T-helper 17 cell (primary cell): ENCODE measurements around the gene CD55. TPM values are rescaled to one million over a fixed set of nuclear protein-coding genes. Genes with fewer than 3 reads are reported as not detected.
"Not testable (repeated sequence)": the region's sequence is repeated elsewhere in the genome, so short reads cannot be mapped to it uniquely, and the experiment has no call there.

ENCODE experiments used
- ATAC-seq: fragments of 150-1000 bp; cut with Tn5 transposase; 2 replicates; pipeline ENCODE4 v1.10.0; 2021; ENCODE audit warnings: mild to moderate bottlenecking, moderate library complexity
- DNase-seq, 3 donors: peaks; one replicate each; pipeline versions ENCODE4 v3.0.0 to v3.0.0-alpha.2; 2020 to 2021
- H3K9me3 ChIP-seq: one replicate; pipeline ENCODE4 v1.7.0; 2013; ENCODE audit warnings: low read length, mild to moderate bottlenecking; ENCODE audit not compliant: control insufficient read depth, poor library complexity, severe bottlenecking
- H3K27ac Mint-ChIP-seq: one replicate; pipeline ENCODE4 v1.8.0; 2022; ENCODE audit warnings: mild to moderate bottlenecking, moderate library complexity, mixed read lengths
- H3K27me3 Mint-ChIP-seq: one replicate; pipeline ENCODE4 v1.8.0; 2022; ENCODE audit warnings: mixed read lengths
- H3K36me3 Mint-ChIP-seq: one replicate; pipeline ENCODE4 v1.8.0; 2022; ENCODE audit warnings: low read depth, mixed read lengths
- H3K4me1 Mint-ChIP-seq: one replicate; pipeline ENCODE4 v1.8.0; 2022; ENCODE audit warnings: mild to moderate bottlenecking, mixed read lengths
- H3K4me3 Mint-ChIP-seq: one replicate; pipeline ENCODE4 v1.8.0; 2022; ENCODE audit warnings: mild to moderate bottlenecking, moderate library complexity, mixed read lengths
- total RNA-seq, 4 donors: library from RNA in 2 of 4; stranded (reverse) in 2 of 4; gene quantifications; one replicate each; pipeline ENCODE4 v1.2.3 and lab custom pipeline; 2022 to 2026

Gene CD55
- total RNA-seq, 2 donors from 2014 or later: 98.3 to 133 TPM

DNA sequence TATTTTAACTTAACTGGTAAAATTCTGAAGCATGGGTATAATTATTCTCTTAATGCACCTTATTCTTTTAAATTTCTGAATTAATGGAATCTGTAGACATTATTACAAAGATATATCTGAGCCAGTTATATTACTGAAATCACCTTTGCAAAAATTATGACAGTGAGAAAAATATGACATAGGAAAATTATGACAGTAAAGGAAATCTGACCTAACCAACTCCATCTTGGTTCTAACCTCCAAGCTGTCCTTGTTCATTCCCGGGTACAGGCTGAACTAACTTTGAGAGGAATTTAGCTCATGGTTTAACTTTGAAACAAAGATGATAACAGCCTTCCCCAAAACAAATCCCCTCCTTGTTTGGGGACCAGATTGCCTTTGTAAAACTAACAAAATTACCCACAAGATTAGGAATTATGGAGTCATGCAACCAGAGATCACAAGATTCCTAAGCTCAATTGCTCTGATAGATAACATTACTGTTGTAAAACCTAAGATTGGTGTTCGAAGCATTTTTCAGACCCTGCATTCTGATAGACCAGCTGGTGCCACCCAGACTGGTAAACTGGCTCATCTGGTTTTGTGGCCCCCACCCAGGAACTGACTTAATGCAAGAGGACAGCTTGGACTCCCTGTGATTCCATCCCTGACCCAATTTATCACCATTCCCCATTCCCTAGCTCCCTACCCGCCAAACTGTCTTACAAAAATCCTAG lies 9.4 kb upstream of the CD55 start:
- Mint-ChIP-seq H3K36me3 (peaks cover 2% of the 10 kb centered on the region), H3K4me3 (no peak overlapping the region), H3K27me3 (no peaks in the 10 kb centered on the region), H3K4me1 (peaks cover 15% of the 10 kb centered on the region), H3K27ac (no peak overlapping the region)
- ATAC-seq (no peak), DNase-seq (no peak)
- no peaks in the 10 kb centered on the region for H3K9me3 ChIP-seq

DNA sequence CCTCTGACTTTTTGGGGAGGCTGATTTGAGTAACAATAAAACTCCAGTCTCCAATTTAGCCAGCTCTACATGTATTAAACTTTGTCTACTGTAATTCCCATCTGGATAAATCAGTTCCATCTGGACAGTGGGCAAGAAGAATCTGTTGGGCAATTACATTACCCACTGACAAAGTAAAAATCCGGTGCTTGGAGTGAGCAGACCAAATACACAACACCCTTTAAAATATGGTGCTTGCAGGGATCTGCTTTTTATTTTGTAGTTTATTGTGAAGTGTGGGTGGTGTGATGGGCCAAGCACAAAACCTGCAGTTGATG lies 8.9 kb upstream of the CD55 start:
- H3K27ac Mint-ChIP-seq: no peak overlapping the region

DNA sequence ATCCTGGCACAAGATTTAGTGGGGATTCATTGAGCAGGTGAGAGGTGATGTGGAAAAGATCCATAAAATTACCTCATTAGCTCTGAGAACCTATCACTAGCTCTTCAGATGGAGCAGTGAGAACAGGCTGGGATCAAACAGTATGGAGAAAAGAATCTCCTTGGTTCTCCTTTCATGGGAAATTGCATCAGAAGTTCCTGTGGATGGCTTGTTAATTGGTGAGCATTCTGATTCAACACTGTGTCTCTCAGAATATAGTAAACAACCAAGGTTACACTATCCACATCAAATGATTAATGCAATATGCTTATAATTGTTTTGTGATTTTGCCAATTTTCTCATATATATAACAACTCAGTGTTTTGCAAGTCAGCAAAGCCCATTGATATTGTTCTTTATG lies 8.3 kb upstream of the CD55 start:
- DNase-seq (no peak), ATAC-seq (no peak)
- Mint-ChIP-seq H3K4me3 (no peak overlapping the region), H3K27me3 (no peaks in the 10 kb centered on the region), H3K4me1 (peaks cover 15% of the 10 kb centered on the region), H3K36me3 (no peaks in the 10 kb centered on the region), H3K27ac (no peak overlapping the region)
- H3K9me3 ChIP-seq: no peaks in the 10 kb centered on the region

More for the DNA sequence above, 8.9 kb upstream of the CD55 start:
- Mint-ChIP-seq H3K4me3 (no peak overlapping the region), H3K4me1 (peaks cover 15% of the 10 kb centered on the region), H3K27me3 (no peaks in the 10 kb centered on the region), H3K36me3 (no peaks in the 10 kb centered on the region)
- no peaks in the 10 kb centered on the region for H3K9me3 ChIP-seq
- no peak for DNase-seq
- no peak for ATAC-seq

DNA sequence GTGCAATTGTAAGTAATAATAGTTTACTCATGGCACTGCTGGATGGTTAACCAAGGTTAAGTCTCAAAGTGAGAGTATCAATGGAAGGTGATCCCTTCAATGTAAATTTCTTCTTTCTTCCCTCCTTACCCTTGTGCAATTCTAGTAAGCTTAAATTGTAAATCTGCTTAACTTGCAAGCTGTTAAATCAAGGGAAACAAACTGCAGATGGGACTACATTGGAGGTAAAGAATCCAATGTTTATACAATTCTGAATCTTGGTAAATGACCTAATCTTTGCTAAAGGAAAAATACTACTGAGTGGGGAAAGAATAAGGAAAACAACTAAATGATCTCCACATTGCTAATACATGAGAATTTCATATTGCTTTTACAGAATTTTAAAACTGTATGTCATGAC lies 6.7 kb upstream of the CD55 start:
- Mint-ChIP-seq H3K27ac (no peak overlapping the region), H3K4me3 (no peak overlapping the region), H3K36me3 (no peaks in the 10 kb centered on the region), H3K27me3 (no peaks in the 10 kb centered on the region), H3K4me1 (peaks cover 5% of the 10 kb centered on the region)
- no peaks in the 10 kb centered on the region for H3K9me3 ChIP-seq
- no peak for ATAC-seq
- DNase-seq: no peak

DNA sequence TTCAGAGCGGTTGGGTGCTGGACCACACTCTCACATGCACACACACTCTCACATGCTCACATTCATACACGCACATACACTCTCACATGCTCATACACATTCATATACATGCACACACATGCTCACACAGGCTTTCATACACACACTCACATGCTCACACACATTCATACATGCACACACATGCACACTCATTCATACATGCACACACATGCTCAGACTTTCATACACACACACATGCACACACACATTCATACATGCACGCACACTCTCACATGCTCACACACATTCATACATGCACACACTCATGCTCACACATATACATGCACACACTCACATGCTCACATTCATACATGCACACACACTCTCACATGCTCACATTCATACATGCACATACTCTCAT lies 6.0 kb upstream of the CD55 start:
- H3K27me3 Mint-ChIP-seq: no peaks in the 10 kb centered on the region
- no peaks in the 10 kb centered on the region for H3K9me3 ChIP-seq
- no peak for ATAC-seq
- no peak for DNase-seq
- H3K27ac Mint-ChIP-seq: no peak overlapping the region
- peaks cover 6% of the 10 kb centered on the region for H3K4me1 Mint-ChIP-seq
- no peak overlapping the region for H3K4me3 Mint-ChIP-seq
- no peaks in the 10 kb centered on the region for H3K36me3 Mint-ChIP-seq

DNA sequence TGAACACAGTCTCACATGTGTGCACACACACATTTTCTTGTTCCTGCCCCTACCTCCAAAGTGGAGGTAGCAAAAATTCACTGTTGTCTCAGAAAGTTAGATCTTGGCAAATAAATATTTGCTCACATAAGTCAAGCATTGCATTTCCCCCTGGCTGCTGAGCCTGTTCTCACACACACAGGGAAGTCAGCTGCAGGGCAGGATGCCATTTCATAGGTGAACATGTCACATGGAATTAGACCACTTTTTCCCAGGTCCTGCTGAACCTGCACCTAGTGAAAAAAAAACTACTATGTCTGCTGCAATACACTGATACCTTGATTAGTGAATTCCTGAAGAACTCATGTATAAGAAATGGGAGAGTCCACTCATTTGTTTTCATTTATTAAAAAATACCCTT lies 5.3 kb upstream of the CD55 start:
- no peaks in the 10 kb centered on the region for H3K27me3 Mint-ChIP-seq
- H3K4me1 Mint-ChIP-seq: peaks cover 11% of the 10 kb centered on the region
- H3K4me3 Mint-ChIP-seq: no peak overlapping the region
- no peak for ATAC-seq
- no peaks in the 10 kb centered on the region for H3K36me3 Mint-ChIP-seq
- no peaks in the 10 kb centered on the region for H3K9me3 ChIP-seq
- DNase-seq: no peak
- no peak overlapping the region for H3K27ac Mint-ChIP-seq

DNA sequence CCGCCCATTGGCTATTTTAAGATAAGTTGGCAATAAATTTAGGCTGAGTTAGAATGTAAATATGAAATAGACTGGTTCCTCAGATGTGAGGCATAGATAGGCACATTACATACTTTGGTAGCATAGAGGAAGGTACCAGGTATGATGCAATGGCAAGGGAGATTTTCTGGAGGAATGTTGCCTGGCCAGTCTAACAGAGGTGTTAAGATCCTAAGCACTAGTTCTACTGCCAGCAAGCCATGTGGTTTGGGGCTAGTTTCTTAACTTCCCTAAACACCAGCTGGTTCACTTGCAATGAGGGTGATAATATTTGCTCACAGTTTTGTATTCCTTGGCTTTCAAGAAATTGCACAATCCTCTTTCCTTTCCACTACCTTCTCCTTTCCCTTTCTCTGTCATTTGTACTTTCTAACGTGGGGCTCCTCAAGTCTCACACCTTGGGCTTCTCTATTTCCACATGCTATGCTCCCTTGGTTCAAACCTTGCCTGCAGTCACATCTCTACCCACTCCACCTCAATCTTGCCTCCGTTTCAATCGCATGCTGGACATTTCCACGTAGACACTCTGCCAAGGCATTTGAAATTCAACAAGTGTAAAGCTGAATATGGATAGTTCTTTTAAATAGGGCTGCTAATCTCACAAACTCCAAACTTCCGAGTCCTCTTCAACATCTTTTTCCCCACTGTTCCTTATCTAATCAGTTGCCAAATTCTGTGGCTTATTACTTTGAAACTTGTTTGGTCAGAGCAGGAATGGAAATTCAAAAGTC lies 4.7 kb upstream of the CD55 start:
- ATAC-seq: no peak

DNA sequence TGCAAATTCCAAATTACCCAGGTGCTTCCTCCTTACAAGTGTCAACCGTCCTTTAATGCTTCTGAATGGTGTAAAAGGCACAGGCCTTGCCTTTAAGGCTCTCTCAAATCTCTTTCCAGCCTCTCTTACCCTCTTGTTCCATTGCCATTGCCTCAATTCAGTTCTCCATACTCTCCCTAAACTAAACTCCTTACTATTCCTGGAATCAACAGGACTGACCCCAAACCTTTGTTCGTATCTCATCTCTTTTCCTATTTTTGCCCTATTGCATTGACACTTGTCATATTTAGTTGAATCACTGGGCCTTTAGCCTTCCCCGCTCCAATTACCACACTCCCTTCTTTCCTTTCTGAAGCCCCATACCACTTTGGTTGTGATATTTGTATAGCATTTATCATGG lies 3.9 kb upstream of the CD55 start:
- DNase-seq: no peak
- no peaks in the 10 kb centered on the region for H3K36me3 Mint-ChIP-seq
- no peaks in the 10 kb centered on the region for H3K9me3 ChIP-seq
- peaks cover 15% of the 10 kb centered on the region for H3K4me1 Mint-ChIP-seq
- H3K27me3 Mint-ChIP-seq: no peaks in the 10 kb centered on the region
- ATAC-seq: no peak
- no peak overlapping the region for H3K27ac Mint-ChIP-seq
- H3K4me3 Mint-ChIP-seq: no peak overlapping the region

More for the DNA sequence above, 4.7 kb upstream of the CD55 start:
- Mint-ChIP-seq H3K4me3 (no peak overlapping the region), H3K27me3 (no peaks in the 10 kb centered on the region), H3K27ac (peak overlapping the region; percentile 12), H3K36me3 (no peaks in the 10 kb centered on the region), H3K4me1 (peaks cover 15% of the 10 kb centered on the region)
- no peak for DNase-seq
- H3K9me3 ChIP-seq: no peaks in the 10 kb centered on the region

DNA sequence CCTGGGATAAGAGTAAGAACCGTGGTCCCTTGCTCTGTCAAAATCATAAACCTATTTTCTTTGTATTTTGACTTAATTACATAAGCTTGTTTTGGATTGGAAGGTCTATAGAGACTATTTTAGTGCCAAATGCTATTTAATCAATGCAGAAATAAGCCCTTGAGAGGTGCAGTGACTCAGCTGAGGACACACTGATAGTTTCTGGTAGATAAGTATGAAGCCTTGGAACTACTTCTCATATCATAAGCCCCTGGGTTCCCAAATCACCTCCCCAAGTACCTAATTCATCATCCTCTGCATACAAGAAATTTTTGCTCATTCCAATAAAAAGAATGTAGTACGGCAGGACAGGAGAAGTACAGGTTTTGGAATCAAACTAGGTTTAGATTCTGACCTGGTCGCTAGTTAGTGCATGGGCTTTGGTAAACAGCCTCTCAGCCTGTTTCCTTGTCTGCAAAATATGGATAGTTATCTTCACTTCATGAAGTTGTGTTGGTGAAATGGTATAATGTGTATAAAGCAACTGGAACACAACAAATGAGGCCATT lies 3.3 kb upstream of the CD55 start:
- Mint-ChIP-seq H3K4me1 (peaks cover 15% of the 10 kb centered on the region), H3K36me3 (no peaks in the 10 kb centered on the region), H3K4me3 (no peak overlapping the region), H3K27me3 (no peaks in the 10 kb centered on the region), H3K27ac (no peak overlapping the region)
- no peaks in the 10 kb centered on the region for H3K9me3 ChIP-seq
- ATAC-seq: no peak
- DNase-seq: no peak

DNA sequence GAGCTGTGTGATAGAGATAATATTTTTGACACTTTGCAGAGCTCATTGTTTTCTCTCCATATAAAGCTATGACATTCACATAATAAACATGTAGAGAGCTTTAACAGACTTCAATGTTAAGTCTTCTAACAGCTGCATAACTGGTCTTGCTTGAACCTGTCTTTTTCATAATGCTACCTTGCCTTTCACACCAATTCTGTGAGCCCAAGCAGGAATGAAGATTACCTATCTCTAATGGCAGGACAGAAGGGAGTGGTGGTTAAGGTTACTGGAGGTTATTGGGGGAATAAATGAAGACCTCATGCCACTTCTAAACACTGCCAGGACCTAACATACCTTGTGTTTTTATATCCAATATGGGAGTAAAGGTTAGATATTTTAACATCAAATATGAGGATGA lies 2.3 kb upstream of the CD55 start:
- Mint-ChIP-seq H3K27ac (no peak overlapping the region), H3K36me3 (no peaks in the 10 kb centered on the region), H3K4me1 (peaks cover 23% of the 10 kb centered on the region), H3K4me3 (no peak overlapping the region), H3K27me3 (no peaks in the 10 kb centered on the region)
- H3K9me3 ChIP-seq: no peaks in the 10 kb centered on the region
- no peak for ATAC-seq
- no peak for DNase-seq

DNA sequence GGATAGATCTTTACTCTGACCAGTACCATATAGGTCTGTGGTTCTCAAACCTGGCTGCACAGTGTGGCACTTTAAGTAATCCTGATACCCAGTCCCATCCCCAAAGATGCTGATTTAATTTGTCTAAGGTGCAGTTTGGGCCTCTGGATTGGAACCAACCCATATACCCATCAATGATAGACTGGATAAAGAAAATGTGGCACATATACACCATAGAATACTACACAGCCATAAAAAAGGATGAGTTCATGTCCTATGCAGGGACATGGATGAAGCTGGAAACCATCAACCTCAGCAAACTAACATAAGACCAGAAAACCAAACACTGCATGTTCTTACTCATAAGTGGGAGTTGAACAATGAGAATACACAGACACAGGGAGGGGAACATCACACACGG lies 1.4 kb upstream of the CD55 start:
- ATAC-seq, DNase-seq, H3K27me3 Mint-ChIP-seq, H3K36me3 Mint-ChIP-seq, H3K9me3 ChIP-seq: not testable (repeated sequence)
- Mint-ChIP-seq H3K4me3 (peak overlapping the region; percentile 41), H3K27ac (peak overlapping the region; percentile 99), H3K4me1 (peaks cover 23% of the 10 kb centered on the region)

DNA sequence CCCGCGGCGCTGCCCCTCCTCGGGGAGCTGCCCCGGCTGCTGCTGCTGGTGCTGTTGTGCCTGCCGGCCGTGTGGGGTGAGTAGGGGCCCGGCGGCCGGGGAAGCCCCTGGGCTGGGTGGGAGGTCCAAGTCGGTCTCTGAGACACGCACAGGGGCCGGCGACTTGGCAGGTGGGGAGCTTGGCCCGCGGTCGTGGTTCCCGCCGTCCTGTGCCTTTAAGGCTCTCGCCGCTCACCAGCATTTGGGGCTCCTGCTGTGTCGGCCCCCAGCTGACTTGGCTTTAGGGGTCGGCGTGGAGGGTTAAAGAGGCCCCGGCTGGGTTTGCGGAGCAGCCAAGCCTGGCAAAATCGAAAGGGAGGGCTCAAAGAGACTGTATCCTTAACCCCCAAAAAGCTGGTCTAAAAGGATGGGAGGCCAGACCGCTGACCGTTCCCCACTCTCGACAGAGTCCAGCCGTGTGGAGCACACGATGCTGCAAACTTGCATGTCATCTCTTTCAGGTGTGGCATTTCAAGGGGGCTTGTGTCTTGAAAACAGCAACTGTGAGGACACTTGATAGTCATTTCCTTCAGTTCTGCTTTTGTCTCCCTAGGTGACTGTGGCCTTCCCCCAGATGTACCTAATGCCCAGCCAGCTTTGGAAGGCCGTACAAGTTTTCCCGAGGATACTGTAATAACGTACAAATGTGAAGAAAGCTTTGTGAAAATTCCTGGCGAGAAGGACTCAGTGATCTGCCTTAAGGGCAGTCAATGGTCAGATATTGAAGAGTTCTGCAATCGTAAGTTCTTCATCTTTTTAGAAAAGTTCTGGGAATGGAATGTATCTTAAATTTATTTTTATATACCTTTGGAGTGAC lies 540 bp downstream of the CD55 start:
- peaks cover 25% of the 10 kb centered on the region for H3K4me1 Mint-ChIP-seq
- ATAC-seq: no peak

More for the DNA sequence above, 540 bp downstream of the CD55 start:
- H3K9me3 ChIP-seq: no peaks in the 10 kb centered on the region
- Mint-ChIP-seq H3K36me3 (peaks cover 4% of the 10 kb centered on the region), H3K27me3 (no peaks in the 10 kb centered on the region), H3K27ac (peak overlapping the region; percentile 99), H3K4me3 (peak overlapping the region; percentile 97)
- no peak for DNase-seq
